ENCODE results near the gene LAMB4.

LAMB4 gene

GRCh38 chr7:108142180-108142579, 12.0 kb upstream of the LAMB4 start:
- H3K79me2 ChIP-seq (ENCODE audit: insufficient read depth, low read length), result no peaks in the 10 kb centered on the region
- TF ChIP-seq EZH2 (IDR thresholded peaks at IDR 0.05; ENCODE audit: borderline replicate concordance, low read length), result no peak
- TF ChIP-seq CTCF (IDR thresholded peaks at IDR 0.05; ENCODE audit: low read length), result no peak
- no peak overlapping the region for H3K4me3 ChIP-seq (ENCODE audit: low read depth, low read length, poor library complexity, severe bottlenecking)
- no peaks in the 10 kb centered on the region; the same call in 1 of the 2 replicates for H3K27me3 ChIP-seq (ENCODE audit: insufficient read depth, low read length)
- no peak overlapping the region for H3K4me2 ChIP-seq (ENCODE audit: low read length)
- no peaks in the 10 kb centered on the region for H3F3A ChIP-seq (ENCODE audit: insufficient read depth, low read length)
- H4K20me1 ChIP-seq (ENCODE audit: insufficient read depth, low read length), result no peaks in the 10 kb centered on the region
- H3K9me3 ChIP-seq (ENCODE audit: low read length), result no peaks in the 10 kb centered on the region
- H2AFZ ChIP-seq (ENCODE audit: low read length), result no peak overlapping the region
- H3K4me1 ChIP-seq (ENCODE audit: insufficient read depth, low read length, severe bottlenecking), result no peaks in the 10 kb centered on the region
- no peak overlapping the region for H3K27ac ChIP-seq (ENCODE audit: low read depth, low read length, poor library complexity, severe bottlenecking)
- H3K9me2 ChIP-seq (ENCODE audit: low read depth, low read length), result no peaks in the 10 kb centered on the region
- H3K36me3 ChIP-seq (ENCODE audit: insufficient read depth, low read length), result no peaks in the 10 kb centered on the region
- no peak overlapping the region for H3K9ac ChIP-seq (ENCODE audit: low read length)

GRCh38 chr7:108140671-108141070, 10.5 kb upstream of the LAMB4 start:
- Histone ChIP-seq H3K9ac (ENCODE audit: low read length) (no peak overlapping the region), H3K9me3 (ENCODE audit: low read length) (no peaks in the 10 kb centered on the region), H3K27ac (ENCODE audit: low read depth, low read length, poor library complexity, severe bottlenecking) (no peak overlapping the region), H3F3A (ENCODE audit: insufficient read depth, low read length) (no peaks in the 10 kb centered on the region), H3K79me2 (ENCODE audit: insufficient read depth, low read length) (no peaks in the 10 kb centered on the region), H3K4me1 (ENCODE audit: insufficient read depth, low read length, severe bottlenecking) (peaks cover 6% of the 10 kb centered on the region), H3K36me3 (ENCODE audit: insufficient read depth, low read length) (no peaks in the 10 kb centered on the region), H3K4me2 (ENCODE audit: low read length) (no peak overlapping the region), H3K9me2 (ENCODE audit: low read depth, low read length) (no peaks in the 10 kb centered on the region), H2AFZ (ENCODE audit: low read length) (no peak overlapping the region), H3K27me3 (ENCODE audit: insufficient read depth, low read length) (no peaks in the 10 kb centered on the region; the same call in 1 of the 2 replicates), H4K20me1 (ENCODE audit: insufficient read depth, low read length) (no peaks in the 10 kb centered on the region), H3K4me3 (ENCODE audit: low read depth, low read length, poor library complexity, severe bottlenecking) (no peak overlapping the region)
- no peak for TF ChIP-seq CTCF (IDR thresholded peaks at IDR 0.05; ENCODE audit: low read length)
- no peak for TF ChIP-seq EZH2 (IDR thresholded peaks at IDR 0.05; ENCODE audit: borderline replicate concordance, low read length)

GRCh38 chr7:108138911-108139310, 8.8 kb upstream of the LAMB4 start:
- H3K4me2 ChIP-seq (ENCODE audit: low read length), result no peak overlapping the region
- TF ChIP-seq EZH2 (IDR thresholded peaks at IDR 0.05; ENCODE audit: borderline replicate concordance, low read length) (no peak), CTCF (IDR thresholded peaks at IDR 0.05; ENCODE audit: low read length) (no peak)
- no peaks in the 10 kb centered on the region for H3K79me2 ChIP-seq (ENCODE audit: insufficient read depth, low read length)
- no peaks in the 10 kb centered on the region for H3K27me3 ChIP-seq (ENCODE audit: insufficient read depth, low read length)
- H3K27ac ChIP-seq (ENCODE audit: low read depth, low read length, poor library complexity, severe bottlenecking), result no peak overlapping the region
- H3F3A ChIP-seq (ENCODE audit: insufficient read depth, low read length), result no peaks in the 10 kb centered on the region
- H3K4me1 ChIP-seq (ENCODE audit: insufficient read depth, low read length, severe bottlenecking), result peaks cover 14% of the 10 kb centered on the region
- no peaks in the 10 kb centered on the region for H3K9me3 ChIP-seq (ENCODE audit: low read length)
- no peak overlapping the region for H2AFZ ChIP-seq (ENCODE audit: low read length)
- H3K9ac ChIP-seq (ENCODE audit: low read length), result no peak overlapping the region
- H3K4me3 ChIP-seq (ENCODE audit: low read depth, low read length, poor library complexity, severe bottlenecking), result no peak overlapping the region
- H4K20me1 ChIP-seq (ENCODE audit: insufficient read depth, low read length), result no peaks in the 10 kb centered on the region
- H3K9me2 ChIP-seq (ENCODE audit: low read depth, low read length), result no peaks in the 10 kb centered on the region
- no peaks in the 10 kb centered on the region for H3K36me3 ChIP-seq (ENCODE audit: insufficient read depth, low read length)

All from OCI-LY1 (cell line).